Vagina (tissue), 2 donors: ENCODE measurements around the gene NFATC3. TPM values are rescaled to one million over a fixed set of nuclear protein-coding genes. Genes with fewer than 3 reads are reported as not detected.

Source experiments
- DNase-seq, 2 donors: peaks; one replicate each; pipeline ENCODE4 v3.0.0-alpha.2; 2017; ENCODE audit errors: extremely low spot score in 2 of 2
- H3K27ac ChIP-seq: fragments of 200-600 bp; sonication (generic); one replicate; pipeline ENCODE4 v1.5.1; 2019
- H3K27me3 ChIP-seq: fragments of 200-600 bp; sonication (generic); one replicate; pipeline ENCODE4 v1.5.1; 2019
- H3K36me3 ChIP-seq, 2 donors: fragments of 200-600 bp; sonication (generic); one replicate each; pipeline ENCODE4 v1.5.1; 2017 to 2019
- H3K4me1 ChIP-seq: fragments of 200-600 bp; sonication (generic); one replicate; pipeline ENCODE4 v1.5.1; 2019
- H3K4me3 ChIP-seq, 2 donors: fragments of 200-600 bp; sonication (generic); 1 replicate in 1 of 2; 2 replicates in 1 of 2; pipeline ENCODE4 v1.5.1; 2016 to 2019
- H3K9me3 ChIP-seq: fragments of 200-600 bp; sonication (generic); one replicate; pipeline ENCODE4 v1.5.1; 2019
- POLR2A ChIP-seq, 2 donors: fragments of 450-650 bp; IDR thresholded peaks; one replicate each; pipeline ENCODE4 v1.6.1; 2017; ENCODE audit warnings: antibody characterized with exemption in 2 of 2, mild to moderate bottlenecking in 2 of 2, moderate library complexity in 2 of 2
- POLR2AphosphoS5 ChIP-seq, 2 donors: sonication (generic); formaldehyde crosslinking; IDR thresholded peaks; one replicate each; pipeline ENCODE4 v1.9.0; 2017; ENCODE audit warnings: antibody characterized with exemption in 2 of 2, mild to moderate bottlenecking in 2 of 2, low read depth in 1 of 2; ENCODE audit not compliant: insufficient read depth in 1 of 2
- intact Hi-C: fragments of 100-400 bp; cut with DNase I; formaldehyde crosslinking; loops from one replicate; pipeline ENCODE4 v1.15.1; 2023
- total RNA-seq: library from RNA; depleted of rRNA; stranded (reverse); fragments of >200 nt; gene quantifications from one replicate; pipeline ENCODE4 v1.2.3, GENCODE V29; 2016
- TF ChIP-seq, protein P1 (sequence below), 3 experiments: fragments of 450-650 bp in 2 of 3; fragments of 200-600 bp in 1 of 3; sonication (generic) in 1 of 3; IDR thresholded peaks; one replicate each; pipeline ENCODE4 v1.5.1; 2017 to 2019; ENCODE audit warnings: antibody characterized with exemption in 3 of 3, mild to moderate bottlenecking in 2 of 3, moderate library complexity in 2 of 3

Gene NFATC3
- total RNA-seq, 1 donor from 2014 or later, result 51.8 TPM

DNA sequence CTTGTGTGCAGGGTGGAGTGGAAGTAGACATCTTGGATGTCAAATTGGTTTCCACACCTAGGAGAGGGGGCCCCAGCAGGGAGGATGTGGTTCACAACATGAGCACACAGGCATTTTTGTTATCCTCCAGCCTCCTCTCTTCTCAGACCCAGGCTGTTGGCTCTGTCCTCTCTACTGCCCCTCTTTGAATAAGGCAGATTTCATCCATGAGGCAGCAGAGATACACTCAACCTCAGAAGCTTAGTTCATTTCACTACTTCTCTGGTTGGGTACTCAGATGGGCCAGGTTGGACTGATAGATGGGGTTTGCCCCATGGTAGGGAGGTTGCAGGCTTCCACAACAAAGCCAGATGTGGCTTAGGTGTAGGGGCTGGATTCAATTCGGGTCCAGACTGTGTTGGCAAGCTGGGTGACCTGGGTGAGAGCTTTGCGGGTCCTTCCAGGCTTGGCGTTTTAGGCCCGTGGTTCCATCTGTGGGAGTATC is 22.2 kb upstream of the NFATC3 start:
- H3K4me1 ChIP-seq, result peaks cover 12% of the 10 kb centered on the region
- H3K36me3 ChIP-seq, result peaks cover 0 to 9% of the 10 kb centered on the region in 2 donors
- intact Hi-C loops, result no loop called here
- H3K27me3 ChIP-seq, result no peaks in the 10 kb centered on the region
- TF ChIP-seq POLR2AphosphoS5 (IDR thresholded peaks at IDR 0.05; ENCODE audit: insufficient read depth in 1 of 2, low read depth in 1 of 2), result no peak
- TF ChIP-seq, protein P1, sequence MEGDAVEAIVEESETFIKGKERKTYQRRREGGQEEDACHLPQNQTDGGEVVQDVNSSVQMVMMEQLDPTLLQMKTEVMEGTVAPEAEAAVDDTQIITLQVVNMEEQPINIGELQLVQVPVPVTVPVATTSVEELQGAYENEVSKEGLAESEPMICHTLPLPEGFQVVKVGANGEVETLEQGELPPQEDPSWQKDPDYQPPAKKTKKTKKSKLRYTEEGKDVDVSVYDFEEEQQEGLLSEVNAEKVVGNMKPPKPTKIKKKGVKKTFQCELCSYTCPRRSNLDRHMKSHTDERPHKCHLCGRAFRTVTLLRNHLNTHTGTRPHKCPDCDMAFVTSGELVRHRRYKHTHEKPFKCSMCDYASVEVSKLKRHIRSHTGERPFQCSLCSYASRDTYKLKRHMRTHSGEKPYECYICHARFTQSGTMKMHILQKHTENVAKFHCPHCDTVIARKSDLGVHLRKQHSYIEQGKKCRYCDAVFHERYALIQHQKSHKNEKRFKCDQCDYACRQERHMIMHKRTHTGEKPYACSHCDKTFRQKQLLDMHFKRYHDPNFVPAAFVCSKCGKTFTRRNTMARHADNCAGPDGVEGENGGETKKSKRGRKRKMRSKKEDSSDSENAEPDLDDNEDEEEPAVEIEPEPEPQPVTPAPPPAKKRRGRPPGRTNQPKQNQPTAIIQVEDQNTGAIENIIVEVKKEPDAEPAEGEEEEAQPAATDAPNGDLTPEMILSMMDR (IDR thresholded peaks at IDR 0.05), result no peak
- TF ChIP-seq POLR2A (IDR thresholded peaks at IDR 0.05), result no peak
- no peak for DNase-seq
- no peak overlapping the region for H3K4me3 ChIP-seq
- H3K9me3 ChIP-seq, result no peaks in the 10 kb centered on the region
- no peak overlapping the region for H3K27ac ChIP-seq

DNA sequence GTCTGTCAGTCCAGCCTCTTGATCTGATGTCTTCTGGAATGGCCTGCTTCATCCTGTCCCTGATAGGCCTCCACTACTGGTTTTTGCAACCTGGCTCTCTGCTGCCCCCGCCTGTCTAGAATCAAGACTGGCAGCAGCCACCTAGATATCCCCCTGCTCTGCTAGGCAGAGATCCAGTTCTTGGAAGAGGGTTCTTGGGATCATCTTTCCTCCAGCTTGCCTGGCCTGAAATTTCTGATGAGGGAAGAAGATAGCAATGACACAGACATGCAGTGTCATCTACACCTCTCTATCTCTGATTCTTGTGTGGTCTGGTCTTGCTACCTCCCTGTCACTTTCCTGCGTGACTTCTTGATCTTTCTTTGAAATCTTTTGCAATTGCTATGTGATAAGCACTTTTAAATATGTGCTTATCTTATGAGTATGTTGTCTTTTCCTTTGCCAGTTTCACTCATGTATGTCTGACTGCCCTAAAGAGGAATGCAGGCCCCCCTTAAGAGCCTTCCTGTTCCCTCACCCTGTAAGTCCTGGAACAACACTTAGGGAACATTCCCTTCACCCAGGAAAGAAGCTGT is 20.3 kb upstream of the NFATC3 start:
- peaks cover 0 to 9% of the 10 kb centered on the region in 2 donors for H3K36me3 ChIP-seq
- TF ChIP-seq POLR2AphosphoS5 (IDR thresholded peaks at IDR 0.05; ENCODE audit: insufficient read depth in 1 of 2, low read depth in 1 of 2) (no peak), POLR2A (IDR thresholded peaks at IDR 0.05) (no peak)
- TF ChIP-seq, protein P1 (IDR thresholded peaks at IDR 0.05), result peak; percentile 35 to 51 (median 47)
- DNase-seq, result no peak
- intact Hi-C loops, result no loop called here
- H3K27me3 ChIP-seq, result no peaks in the 10 kb centered on the region
- no peak overlapping the region for H3K4me3 ChIP-seq
- no peaks in the 10 kb centered on the region for H3K9me3 ChIP-seq
- no peak overlapping the region for H3K27ac ChIP-seq
- peaks cover 22% of the 10 kb centered on the region for H3K4me1 ChIP-seq

GRCh38 chr16:68065716-68066305 is 19.4 kb upstream of the NFATC3 start:
- no peak overlapping the region for H3K27ac ChIP-seq
- H3K36me3 ChIP-seq, result peaks cover 0 to 9% of the 10 kb centered on the region in 2 donors
- peaks cover 28% of the 10 kb centered on the region for H3K4me1 ChIP-seq
- no peaks in the 10 kb centered on the region for H3K27me3 ChIP-seq
- intact Hi-C loops, result no loop called here
- no peaks in the 10 kb centered on the region for H3K9me3 ChIP-seq
- H3K4me3 ChIP-seq, result no peak overlapping the region
- TF ChIP-seq POLR2A (IDR thresholded peaks at IDR 0.05) (no peak), POLR2AphosphoS5 (IDR thresholded peaks at IDR 0.05; ENCODE audit: insufficient read depth in 1 of 2, low read depth in 1 of 2) (no peak)
- TF ChIP-seq, protein P1 (IDR thresholded peaks at IDR 0.05), result no peak
- peak in 1 of 2 donors; percentile 54 for DNase-seq

DNA sequence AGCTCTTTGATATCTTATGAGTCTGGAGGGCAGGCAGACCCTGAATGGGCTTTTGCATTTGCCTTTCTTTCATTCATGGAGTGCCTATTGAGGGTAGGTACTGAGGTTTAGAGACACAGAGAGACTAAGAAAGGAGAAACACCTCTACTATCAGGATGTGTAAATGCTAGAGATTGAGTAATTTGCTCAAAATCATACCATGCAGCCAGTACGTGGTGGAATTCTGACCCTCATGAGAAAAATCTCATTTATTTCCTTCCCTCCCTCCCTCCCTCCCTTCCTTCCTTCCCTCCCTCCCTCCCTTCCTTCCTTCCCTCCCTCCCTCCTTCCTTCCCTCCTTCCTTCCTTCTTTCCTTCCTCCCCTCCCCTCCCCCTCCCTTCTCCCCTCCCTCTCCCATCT is 18.4 kb upstream of the NFATC3 start:
- TF ChIP-seq POLR2A (IDR thresholded peaks at IDR 0.05) (no peak), POLR2AphosphoS5 (IDR thresholded peaks at IDR 0.05; ENCODE audit: insufficient read depth in 1 of 2, low read depth in 1 of 2) (no peak)
- Histone ChIP-seq H3K4me3 (no peak overlapping the region), H3K27ac (no peak overlapping the region), H3K9me3 (no peaks in the 10 kb centered on the region), H3K4me1 (peaks cover 29% of the 10 kb centered on the region), H3K27me3 (no peaks in the 10 kb centered on the region), H3K36me3 (peaks cover 0 to 4% of the 10 kb centered on the region in 2 donors)
- DNase-seq, result no peak
- intact Hi-C loops, result no loop called here

DNA sequence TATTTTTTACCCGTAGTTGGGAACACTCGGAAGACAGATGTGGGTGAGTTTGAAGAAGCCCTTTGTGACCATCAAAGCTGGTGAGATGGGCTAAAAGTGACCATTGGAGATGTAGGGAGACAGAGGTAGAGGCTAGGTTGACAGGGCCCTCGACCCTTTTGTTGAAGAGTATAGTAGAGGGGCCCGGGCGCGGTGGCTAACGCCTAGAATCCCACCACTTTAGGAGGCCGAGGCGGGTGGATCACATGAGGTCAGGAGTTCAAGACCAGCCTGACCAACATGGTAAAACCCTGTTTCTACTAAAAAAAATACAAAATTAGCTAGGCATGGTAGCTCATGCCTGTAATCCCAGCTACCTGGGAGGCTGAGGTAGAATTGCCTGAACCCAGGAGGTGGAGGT is 16.2 kb upstream of the NFATC3 start:
- no peak overlapping the region for H3K27ac ChIP-seq
- peaks cover 0 to 9% of the 10 kb centered on the region in 2 donors for H3K36me3 ChIP-seq
- peak; percentile 13 to 67 for DNase-seq
- H3K27me3 ChIP-seq, result no peaks in the 10 kb centered on the region
- intact Hi-C loops, result no loop called here
- TF ChIP-seq POLR2AphosphoS5 (IDR thresholded peaks at IDR 0.05; ENCODE audit: insufficient read depth in 1 of 2, low read depth in 1 of 2), result no peak
- TF ChIP-seq, protein P1 (IDR thresholded peaks at IDR 0.05), result no peak
- TF ChIP-seq POLR2A (IDR thresholded peaks at IDR 0.05), result no peak
- no peaks in the 10 kb centered on the region for H3K9me3 ChIP-seq
- peaks cover 42% of the 10 kb centered on the region for H3K4me1 ChIP-seq
- H3K4me3 ChIP-seq, result no peak overlapping the region
